Stomach (tissue), 9 donors: Measurements from ENCODE around the gene TENM3. TPM values are rescaled to one million over a fixed set of nuclear protein-coding genes. Genes with fewer than 3 reads are reported as not detected.

ENCODE experiments used
- DNase-seq, 2 donors: peaks; one replicate each; pipeline versions ENCODE4 v3.0.0 to v3.0.0-alpha.2; 2013 to 2019
- H3K27ac ChIP-seq, 5 donors: fragments of 200-600 bp in 4 of 5; sonication (generic) in 4 of 5; one replicate each; pipeline ENCODE4 v1.5.1; 2013 to 2019; ENCODE audit warnings: mild to moderate bottlenecking in 1 of 5, moderate library complexity in 1 of 5
- H3K27me3 ChIP-seq, 3 donors: fragments of 200-600 bp; sonication (generic); one replicate each; pipeline ENCODE4 v1.5.1; 2017 to 2019; ENCODE audit warnings: mixed run types in 1 of 3
- H3K36me3 ChIP-seq, 4 donors: fragments of 200-600 bp; sonication (generic); 1 replicate in 3 of 4; 2 replicates in 1 of 4; pipeline ENCODE4 v1.5.1; 2016 to 2019
- H3K4me1 ChIP-seq, 4 donors: fragments of 200-600 bp; sonication (generic); one replicate each; pipeline ENCODE4 v1.5.1; 2016 to 2019
- H3K4me3 ChIP-seq, 4 donors: fragments of 200-600 bp; sonication (generic) in 3 of 4; one replicate each; pipeline ENCODE4 v1.5.1; 2016 to 2019; ENCODE audit warnings: mild to moderate bottlenecking in 1 of 4
- H3K9me3 ChIP-seq, 4 donors: fragments of 200-600 bp; sonication (generic); one replicate each; pipeline ENCODE4 v1.5.1; 2016 to 2019
- EP300 ChIP-seq: sonication (generic); formaldehyde crosslinking; IDR thresholded peaks from one replicate; pipeline ENCODE4 v1.6.1; 2017; ENCODE audit warnings: antibody characterized with exemption
- POLR2A ChIP-seq, 4 donors: fragments of 450-650 bp; IDR thresholded peaks; one replicate each; pipeline ENCODE4 v1.6.1; 2016; ENCODE audit warnings: antibody characterized with exemption in 4 of 4, control low read depth in 2 of 4, mild to moderate bottlenecking in 1 of 4, moderate library complexity in 1 of 4
- POLR2AphosphoS5 ChIP-seq, 3 donors: sonication (generic); formaldehyde crosslinking; IDR thresholded peaks; one replicate each; pipeline ENCODE4 v1.6.1; 2016; ENCODE audit warnings: antibody characterized with exemption in 3 of 3
- WGBS, 5 donors: extraction: QIAGEN DNeasy Blood & Tissue Kit in 3 of 5; methylation state at CpG; one replicate each; pipeline versions ENCODE4 v1.1.5 to v1.1.7; 2013 to 2018; 5-methylcytosine and 5-hydroxymethylcytosine counted together
- intact Hi-C: fragments of 100-400 bp; cut with DNase I; formaldehyde crosslinking; loops from one replicate; pipeline ENCODE4 v1.15.1; 2023; ENCODE audit warnings: low total_unique reads
- polyA plus RNA-seq, 3 donors: library from polyadenylated mRNA; stranded (reverse); fragments of 200-250 nt; gene quantifications; one replicate each; pipeline ENCODE4 v1.2.3, GENCODE V29; 2013
- total RNA-seq, 5 donors: library from RNA; depleted of rRNA; stranded (reverse); fragments of >200 nt; gene quantifications; one replicate each; pipeline versions ENCODE4 v1.1.0 to v1.2.3, GENCODE V29; 2014 to 2016
- TF ChIP-seq, protein P1 (sequence below), 7 experiments: fragments of 450-650 bp in 4 of 7; fragments of 200-600 bp in 3 of 7; sonication (generic) in 3 of 7; IDR thresholded peaks; one replicate each; pipeline ENCODE4 v1.5.1; 2016 to 2019; ENCODE audit warnings: antibody characterized with exemption in 7 of 7, control low read depth in 2 of 7, mild to moderate bottlenecking in 1 of 7
- donor health status: healthy with polysubstance abuse.
- donor health status: Bipolar disorder and iron deficiency.
- donor health status: healthy.

Gene TENM3
- total and polyA plus RNA-seq, 8 donors = under 0.01 to 8.3 (median 0.44) TPM

DNA sequence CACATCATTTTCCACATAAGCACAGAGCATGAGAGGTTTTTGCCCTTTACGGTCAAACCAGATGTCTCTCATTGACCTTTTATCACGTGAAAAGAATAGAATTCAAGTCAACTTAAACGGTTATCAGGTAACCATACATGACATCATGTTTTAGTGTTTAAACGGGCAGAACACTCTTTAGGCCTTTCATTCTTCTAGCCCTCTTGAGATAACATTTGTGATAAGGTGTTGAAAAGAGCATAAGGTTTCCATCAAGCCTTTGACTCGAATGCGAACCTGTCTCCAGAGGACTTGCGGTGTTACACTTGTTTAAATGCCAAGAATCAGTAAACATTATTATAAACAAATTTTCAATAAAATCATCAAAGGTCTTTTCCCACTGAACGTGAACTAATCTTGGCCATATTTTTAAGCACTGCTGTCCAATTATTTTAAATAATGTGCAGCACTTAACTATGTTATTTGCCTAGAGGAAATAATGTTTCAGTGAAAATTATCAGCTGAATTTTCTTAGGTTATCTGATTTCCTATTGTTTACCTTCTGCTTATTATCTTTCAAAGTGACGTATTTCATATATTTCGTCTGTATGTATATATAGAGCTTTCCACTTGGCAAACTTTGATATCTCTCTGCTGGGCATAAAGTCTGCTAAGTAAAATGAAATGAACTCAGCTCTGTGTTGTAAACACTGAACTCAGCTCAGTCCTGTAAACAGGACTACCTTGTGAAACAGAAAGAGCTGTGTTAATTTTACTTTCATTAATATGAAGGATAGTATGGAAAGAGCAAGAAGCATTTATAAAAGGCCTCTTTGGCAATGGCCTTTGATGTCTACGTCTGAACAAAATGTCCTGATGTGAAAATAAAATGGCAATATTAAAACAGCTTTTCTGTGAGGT lies 33.3 kb downstream of the TENM3 start:
- intact Hi-C loops = no loop called here
- TF ChIP-seq POLR2A (IDR thresholded peaks at IDR 0.05) = no peak
- no peak overlapping the region for H3K4me3 ChIP-seq

DNA sequence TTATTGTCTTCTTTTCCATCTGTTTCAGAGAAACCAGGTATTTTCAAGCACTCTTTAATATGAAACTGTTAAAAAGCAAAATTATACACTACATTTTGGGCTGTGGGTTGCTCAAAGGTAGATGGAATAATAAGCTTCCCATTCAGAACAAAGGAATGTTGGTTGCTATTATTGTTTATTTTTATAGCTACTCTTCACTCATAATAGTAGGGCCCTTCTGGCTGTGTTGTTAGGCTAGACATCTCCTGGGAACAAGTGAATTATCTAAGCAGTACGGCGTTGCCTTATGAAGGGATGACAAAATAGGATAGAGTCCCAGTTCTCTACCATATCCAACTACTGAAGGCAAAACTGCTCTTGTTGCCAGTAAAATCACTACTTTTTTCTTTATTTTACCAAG lies 34.2 kb downstream of the TENM3 start:
- Histone ChIP-seq H3K36me3 (no peaks in the 10 kb centered on the region), H3K9me3 (no peaks in the 10 kb centered on the region), H3K4me1 (peaks cover 0 to 10% (median 1%) of the 10 kb centered on the region in 4 donors), H3K27ac (no peak overlapping the region), H3K27me3 (no peaks in the 10 kb centered on the region), H3K4me3 (no peak overlapping the region)
- DNase-seq = no peak
- WGBS, 5 donors = 72 to 93% (median 88%) methylated on average over 2 of the region's 2 CpGs
- TF ChIP-seq, protein P1, sequence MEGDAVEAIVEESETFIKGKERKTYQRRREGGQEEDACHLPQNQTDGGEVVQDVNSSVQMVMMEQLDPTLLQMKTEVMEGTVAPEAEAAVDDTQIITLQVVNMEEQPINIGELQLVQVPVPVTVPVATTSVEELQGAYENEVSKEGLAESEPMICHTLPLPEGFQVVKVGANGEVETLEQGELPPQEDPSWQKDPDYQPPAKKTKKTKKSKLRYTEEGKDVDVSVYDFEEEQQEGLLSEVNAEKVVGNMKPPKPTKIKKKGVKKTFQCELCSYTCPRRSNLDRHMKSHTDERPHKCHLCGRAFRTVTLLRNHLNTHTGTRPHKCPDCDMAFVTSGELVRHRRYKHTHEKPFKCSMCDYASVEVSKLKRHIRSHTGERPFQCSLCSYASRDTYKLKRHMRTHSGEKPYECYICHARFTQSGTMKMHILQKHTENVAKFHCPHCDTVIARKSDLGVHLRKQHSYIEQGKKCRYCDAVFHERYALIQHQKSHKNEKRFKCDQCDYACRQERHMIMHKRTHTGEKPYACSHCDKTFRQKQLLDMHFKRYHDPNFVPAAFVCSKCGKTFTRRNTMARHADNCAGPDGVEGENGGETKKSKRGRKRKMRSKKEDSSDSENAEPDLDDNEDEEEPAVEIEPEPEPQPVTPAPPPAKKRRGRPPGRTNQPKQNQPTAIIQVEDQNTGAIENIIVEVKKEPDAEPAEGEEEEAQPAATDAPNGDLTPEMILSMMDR (IDR thresholded peaks at IDR 0.05) = no peak
- TF ChIP-seq POLR2A (IDR thresholded peaks at IDR 0.05) = no peak
- no peak for TF ChIP-seq EP300
- TF ChIP-seq POLR2AphosphoS5 (IDR thresholded peaks at IDR 0.05) = no peak
- intact Hi-C loops = no loop called here

More for the DNA sequence above, 33.3 kb downstream of the TENM3 start:
- no peak overlapping the region for H3K27ac ChIP-seq
- 19 to 40% (median 32%) methylated on average over 11 of the region's 11 CpGs for WGBS, 5 donors
- no peaks in the 10 kb centered on the region for H3K36me3 ChIP-seq
- H3K4me1 ChIP-seq = peaks cover 0 to 10% (median 1%) of the 10 kb centered on the region in 4 donors
- peaks cover 0 to 5% (median 0%) of the 10 kb centered on the region in 4 donors for H3K9me3 ChIP-seq
- H3K27me3 ChIP-seq = no peaks in the 10 kb centered on the region
- peak in 1 of 2 donors; percentile 9 for DNase-seq

- TF ChIP-seq EP300 = no peak
- TF ChIP-seq, protein P1 (IDR thresholded peaks at IDR 0.05) = no peak
- TF ChIP-seq POLR2AphosphoS5 (IDR thresholded peaks at IDR 0.05) = no peak
- no peak for TF ChIP-seq POLR2A (IDR thresholded peaks at IDR 0.05)
- Histone ChIP-seq H3K9me3 (no peaks in the 10 kb centered on the region), H3K27me3 (no peaks in the 10 kb centered on the region), H3K36me3 (no peaks in the 10 kb centered on the region), H3K4me3 (no peak overlapping the region), H3K4me1 (peaks cover 0 to 10% (median 1%) of the 10 kb centered on the region in 4 donors), H3K27ac (no peak overlapping the region)
- intact Hi-C loops = no loop called here
- no peak for DNase-seq
- 89 to 94% (median 93%) methylated on average over 11 of the region's 11 CpGs for WGBS, 5 donors
Observed at GRCh38 chr4:182278729-182279128, 35.5 kb downstream of the TENM3 start.

GRCh38 chr4:182280436-182281111 lies 37.4 kb downstream of the TENM3 start:
- no peak for TF ChIP-seq EP300
- TF ChIP-seq POLR2A (IDR thresholded peaks at IDR 0.05) = no peak
- TF ChIP-seq, protein P1 (IDR thresholded peaks at IDR 0.05) = no peak
- TF ChIP-seq POLR2AphosphoS5 (IDR thresholded peaks at IDR 0.05) = no peak

More at GRCh38 chr4:182280436-182281111, 37.4 kb downstream of the TENM3 start:
- Histone ChIP-seq H3K27me3 (no peaks in the 10 kb centered on the region), H3K27ac (no peak overlapping the region), H3K9me3 (no peaks in the 10 kb centered on the region), H3K36me3 (no peaks in the 10 kb centered on the region), H3K4me1 (peaks cover 0 to 10% (median 1%) of the 10 kb centered on the region in 4 donors), H3K4me3 (no peak overlapping the region)
- WGBS, 5 donors = 71 to 83% (median 77%) methylated on average over 7 of the region's 7 CpGs
- intact Hi-C loops = no loop called here
- DNase-seq = no peak
